ENCODE data around the gene TIAM2.
A peak's percentile ranks its signal among the peaks of the same experiment; 100 is the strongest.

The TIAM2 gene

DNA sequence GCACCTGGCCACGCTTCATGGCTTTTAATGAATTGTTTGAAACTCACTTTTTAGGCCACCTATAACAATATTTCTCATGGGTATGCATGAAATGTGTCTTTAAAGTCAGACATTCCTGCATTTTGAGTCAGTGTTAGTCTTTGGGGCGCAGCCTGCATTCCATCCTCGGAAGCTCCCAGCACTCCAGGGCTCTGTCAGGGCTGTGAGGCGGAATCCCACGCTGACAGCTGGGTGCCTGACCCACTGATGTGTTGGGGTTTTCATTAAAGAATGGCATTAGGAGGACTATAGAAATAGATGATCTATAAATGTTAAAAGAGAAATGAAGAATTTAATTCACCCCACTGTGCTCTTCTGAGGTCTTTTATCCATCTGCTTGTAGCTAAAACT is 252.5 kb downstream of the TIAM2 start:
- in situ Hi-C loops (cut with HindIII; ENCODE audit: low sequenced_read_pairs) = no loop called here
- no peak for TF ChIP-seq CTCF (IDR thresholded peaks at IDR 0.05; ENCODE audit: low read depth, low read length)
- no peak overlapping the region for H3K4me3 ChIP-seq (ENCODE audit: low read depth, low read length)
- no peak for DNase-seq (ENCODE audit: low read depth, low spot score)

- H3K4me3 ChIP-seq (ENCODE audit: low read depth, low read length) = no peak overlapping the region
- DNase-seq (ENCODE audit: low read depth, low spot score) = peak; percentile 78
- in situ Hi-C loops (cut with HindIII; ENCODE audit: low sequenced_read_pairs) = no loop called here
- TF ChIP-seq CTCF (IDR thresholded peaks at IDR 0.05; ENCODE audit: low read depth, low read length) = peak; percentile 81
Observed at GRCh38 chr6:155248008-155249001, 253.2 kb downstream of the TIAM2 start.

GRCh38 chr6:155250701-155251381 is 255.7 kb downstream of the TIAM2 start:
- no peak overlapping the region for H3K4me3 ChIP-seq (ENCODE audit: low read depth, low read length)
- in situ Hi-C loops (cut with HindIII; ENCODE audit: low sequenced_read_pairs) = no loop called here
- DNase-seq (ENCODE audit: low read depth, low spot score) = no peak
- TF ChIP-seq CTCF (IDR thresholded peaks at IDR 0.05; ENCODE audit: low read depth, low read length) = no peak

GRCh38 chr6:155252581-155252980 is 257.5 kb downstream of the TIAM2 start:
- no peak overlapping the region for H3K4me3 ChIP-seq (ENCODE audit: low read depth, low read length)
- no peak for DNase-seq (ENCODE audit: low read depth, low spot score)
- TF ChIP-seq CTCF (IDR thresholded peaks at IDR 0.05; ENCODE audit: low read depth, low read length) = no peak
- in situ Hi-C loops (cut with HindIII; ENCODE audit: low sequenced_read_pairs) = no loop called here

DNA sequence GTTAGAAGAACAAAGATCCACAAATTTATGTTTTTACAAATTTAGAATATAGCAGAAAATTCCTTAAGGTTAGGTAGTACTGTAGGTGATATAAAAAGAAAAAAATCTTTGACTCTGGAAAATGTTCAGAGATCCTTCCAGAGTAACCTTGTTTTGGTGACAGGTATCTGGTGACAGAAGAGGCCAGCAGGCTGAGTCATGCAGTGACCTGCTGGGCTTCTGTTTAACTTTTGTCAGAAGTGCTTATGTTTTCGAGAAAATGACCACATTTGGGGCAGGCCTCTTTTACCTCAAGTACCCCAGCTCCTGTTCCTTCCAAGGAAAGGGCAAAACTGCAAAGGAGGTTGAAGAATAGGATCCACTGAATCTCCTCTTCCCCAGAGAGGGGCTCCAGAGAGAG is 258.2 kb downstream of the TIAM2 start:
- TF ChIP-seq CTCF (IDR thresholded peaks at IDR 0.05; ENCODE audit: low read depth, low read length) = no peak
- DNase-seq (ENCODE audit: low read depth, low spot score) = no peak
- in situ Hi-C loops (cut with HindIII; ENCODE audit: low sequenced_read_pairs) = no loop called here
- no peak overlapping the region for H3K4me3 ChIP-seq (ENCODE audit: low read depth, low read length)

DNA sequence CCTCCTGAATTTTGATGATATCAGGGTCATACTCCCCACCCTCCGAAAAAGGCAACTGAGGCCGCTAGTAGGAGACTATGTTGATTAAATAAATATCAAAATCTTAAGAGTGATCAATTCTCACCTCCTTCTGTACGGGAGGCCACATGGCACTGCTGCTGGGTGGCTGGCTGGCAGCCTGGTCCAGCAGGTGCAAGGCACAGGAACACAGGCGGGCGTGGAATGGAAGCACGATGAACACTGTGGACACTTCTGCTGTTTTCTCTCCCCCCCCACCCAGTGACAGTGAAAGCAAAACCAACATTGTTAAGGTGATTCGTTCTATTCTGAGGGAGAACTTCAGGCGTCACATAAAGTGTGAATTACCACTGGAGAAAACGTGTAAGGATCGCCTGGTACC is 259.0 kb downstream of the TIAM2 start:
- no peak for DNase-seq (ENCODE audit: low read depth, low spot score)
- no peak for TF ChIP-seq CTCF (IDR thresholded peaks at IDR 0.05; ENCODE audit: low read depth, low read length)
- no peak overlapping the region for H3K4me3 ChIP-seq (ENCODE audit: low read depth, low read length)
- in situ Hi-C loops (cut with HindIII; ENCODE audit: low sequenced_read_pairs) = no loop called here
